SK-N-MC (cell line): ENCODE measurements around the gene FAXDC2.

Source experiments
- EZH2 ChIP-seq: fragments of 200-600 bp; sonication (generic); IDR thresholded peaks from one replicate; pipeline ENCODE4 v1.6.1; 2017; ENCODE audit warnings: antibody characterized with exemption
- POLR2AphosphoS5 ChIP-seq: IDR thresholded peaks from 2 replicates; pipeline ENCODE4 v1.6.1; 2012; ENCODE audit warnings: mild to moderate bottlenecking, low read depth, low read length, borderline replicate concordance

DNA sequence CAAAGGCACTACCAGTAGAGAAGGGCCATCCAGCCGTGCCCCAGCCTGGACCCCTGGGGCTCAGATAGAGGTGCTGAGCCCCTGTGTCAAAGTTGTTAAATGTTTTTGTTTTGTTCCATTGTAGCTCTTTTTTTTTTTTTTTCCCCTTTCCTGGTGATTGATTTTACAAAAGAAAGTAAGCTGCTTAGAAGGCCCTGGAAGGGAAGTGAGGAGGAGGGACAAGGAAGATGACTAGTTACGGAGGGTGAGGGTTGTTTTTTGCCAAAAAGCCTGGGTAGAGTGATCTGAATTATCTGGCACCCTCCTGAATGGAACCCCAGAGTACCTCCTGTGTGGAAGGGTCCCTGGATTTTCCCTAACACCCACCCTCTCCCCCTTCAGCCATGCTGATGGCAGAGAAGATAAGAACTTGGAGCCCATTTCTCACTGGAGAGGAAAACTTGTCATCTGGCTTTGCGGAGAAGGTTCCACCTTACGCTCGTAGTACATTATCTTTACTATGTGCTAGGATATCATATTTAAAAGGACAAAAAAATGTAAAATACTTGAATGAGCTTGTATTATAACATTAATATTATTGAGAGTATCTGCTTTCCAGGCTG is 33.4 kb downstream of the FAXDC2 start:
- TF ChIP-seq POLR2AphosphoS5 (no peak), EZH2 (no peak)
